Measurements from ENCODE around the gene GATAD2A.

The GATAD2A gene

DNA sequence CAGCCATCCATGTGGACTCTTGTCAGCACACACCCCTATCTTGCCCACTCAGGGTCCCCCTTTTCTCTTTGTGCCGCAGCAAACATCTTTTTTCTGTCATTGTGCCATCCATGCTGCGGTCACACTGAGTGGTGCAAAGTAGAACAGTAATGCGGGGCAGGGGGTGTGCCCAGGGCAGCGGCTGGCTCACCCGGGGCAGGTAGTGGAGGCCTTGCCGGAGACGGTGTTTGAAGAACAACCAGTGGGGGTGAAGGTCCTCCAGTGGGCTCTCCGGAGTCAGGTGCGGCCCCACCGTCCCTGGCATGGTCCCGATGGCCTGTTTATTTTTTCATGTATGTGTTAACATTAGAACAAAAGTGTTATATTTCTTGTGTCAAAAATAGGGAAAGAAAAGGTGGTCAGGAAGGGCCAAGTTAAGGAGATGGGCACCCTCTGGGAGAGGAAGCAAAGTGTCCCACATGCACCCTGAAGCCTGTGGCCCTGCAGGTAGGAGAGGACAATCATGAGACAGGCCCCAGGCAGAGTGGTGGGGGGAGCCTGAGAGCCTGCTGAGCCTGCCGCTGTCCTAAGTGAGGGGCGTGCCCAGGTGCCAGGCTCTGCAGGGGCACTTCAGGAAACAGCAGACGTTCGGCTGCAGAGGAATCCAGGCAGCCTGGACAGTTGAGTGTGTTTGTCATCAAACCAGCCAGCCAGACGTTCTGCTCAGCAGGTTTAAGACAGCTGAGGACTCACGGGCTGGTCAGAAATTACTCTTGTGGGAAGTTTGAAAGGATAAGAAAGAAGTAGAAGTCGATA, 97.5 kb downstream of the GATAD2A start:
- H3K27me3 ChIP-seq: no peaks in the 10 kb centered on the region
- H3K9me3 ChIP-seq: no peaks in the 10 kb centered on the region
- H3K27ac ChIP-seq: no peak overlapping the region
- peaks cover 95% of the 10 kb centered on the region for H4K20me1 ChIP-seq
- H3K4me2 ChIP-seq: no peak overlapping the region
- peaks cover 98% of the 10 kb centered on the region for H3K36me3 ChIP-seq
- no peak overlapping the region for H3K9ac ChIP-seq
- no peak overlapping the region for H3K4me3 ChIP-seq
- no peaks in the 10 kb centered on the region for H3K4me1 ChIP-seq
- no peak for TF ChIP-seq Cebpa-rat (IDR thresholded peaks at IDR 0.05)

DNA sequence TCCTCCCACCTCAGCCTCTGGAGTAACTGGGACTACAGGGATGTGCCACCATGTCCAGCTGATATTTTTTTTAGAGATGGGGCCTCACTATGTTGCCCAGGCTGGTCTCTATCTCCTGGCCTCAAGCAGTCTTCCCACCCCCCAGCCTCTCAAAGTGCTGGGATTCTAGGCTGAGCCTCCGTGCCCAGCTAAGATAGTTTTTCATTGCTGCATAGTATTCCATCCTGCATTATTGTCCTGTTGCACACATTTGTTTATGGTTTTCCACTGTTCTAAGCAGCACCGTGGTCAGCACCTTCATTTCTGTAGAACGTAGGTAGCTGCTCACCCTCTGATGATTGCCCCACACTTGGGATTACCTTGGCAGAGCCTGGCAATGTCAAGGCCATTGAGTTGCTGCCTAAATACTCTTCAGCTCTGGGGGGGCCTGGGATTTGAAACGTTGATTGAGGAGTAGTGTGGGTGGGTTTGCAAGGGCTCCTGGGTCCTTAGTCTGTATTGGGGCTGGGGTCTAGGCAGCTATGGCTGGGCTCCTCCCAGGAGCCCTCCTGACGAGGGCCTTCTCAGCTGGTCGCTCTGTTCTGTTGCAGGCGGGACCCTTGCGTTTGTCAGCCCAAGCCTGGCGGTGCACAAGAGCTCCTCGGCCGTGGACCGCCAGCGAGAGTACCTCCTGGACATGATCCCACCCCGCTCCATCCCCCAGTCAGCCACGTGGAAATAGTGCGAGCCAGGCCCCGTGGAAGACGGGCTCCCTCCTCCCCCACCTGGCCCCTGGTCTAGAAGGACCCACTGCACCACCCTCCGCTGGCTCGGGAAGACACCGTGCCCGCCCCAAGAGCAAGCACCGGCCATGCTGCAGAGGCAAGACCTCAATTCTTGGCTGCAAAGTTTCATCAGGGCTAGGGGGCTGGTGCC, 99.5 kb downstream of the GATAD2A start:
- Histone ChIP-seq H3K27ac (no peak overlapping the region), H3K4me1 (no peaks in the 10 kb centered on the region), H3K27me3 (no peaks in the 10 kb centered on the region), H3K4me3 (no peak overlapping the region), H3K9me3 (no peaks in the 10 kb centered on the region), H4K20me1 (peaks cover 79% of the 10 kb centered on the region), H3K36me3 (peaks cover 92% of the 10 kb centered on the region), H3K9ac (no peak overlapping the region), H3K4me2 (no peak overlapping the region)
- no peak for TF ChIP-seq Cebpa-rat (IDR thresholded peaks at IDR 0.05)

DNA sequence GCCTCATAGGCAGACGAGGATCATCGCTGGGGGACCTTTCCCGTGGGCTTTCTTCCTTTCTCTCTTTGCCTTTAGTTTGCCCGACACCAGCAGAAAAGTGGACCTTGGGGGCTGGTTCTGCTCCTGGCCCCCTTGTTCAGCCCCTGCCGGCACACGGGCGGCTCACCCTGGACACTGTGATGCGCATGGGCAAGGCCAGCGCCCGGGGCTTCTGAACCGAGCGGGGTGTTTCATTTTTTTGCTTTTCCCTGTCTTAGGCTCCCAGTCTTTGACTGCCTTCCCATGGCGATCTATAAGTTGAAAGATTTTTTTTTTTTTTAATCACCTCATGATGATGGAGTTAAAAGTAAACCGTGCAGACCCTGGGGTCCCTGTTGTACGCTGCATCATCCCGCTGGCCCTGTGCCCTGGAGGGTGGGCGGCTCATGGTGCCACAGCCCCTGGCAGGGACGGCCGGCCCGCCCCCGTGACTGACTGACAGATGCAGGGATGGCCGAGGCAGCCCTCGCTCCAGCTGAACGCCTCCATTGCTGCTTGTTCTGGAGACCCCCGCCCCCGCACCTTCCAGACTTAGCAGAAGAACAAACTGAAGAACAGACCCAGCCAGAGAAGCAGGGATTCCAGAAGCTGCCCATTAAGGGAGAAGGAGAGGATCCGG, 100.3 kb downstream of the GATAD2A start:
- Histone ChIP-seq H3K9ac (no peak overlapping the region), H3K4me3 (no peak overlapping the region), H3K9me3 (no peaks in the 10 kb centered on the region), H3K4me2 (no peak overlapping the region), H3K36me3 (peaks cover 87% of the 10 kb centered on the region), H3K27me3 (no peaks in the 10 kb centered on the region), H4K20me1 (peaks cover 71% of the 10 kb centered on the region), H3K27ac (no peak overlapping the region), H3K4me1 (no peaks in the 10 kb centered on the region)
- TF ChIP-seq Cebpa-rat (IDR thresholded peaks at IDR 0.05): no peak

DNA sequence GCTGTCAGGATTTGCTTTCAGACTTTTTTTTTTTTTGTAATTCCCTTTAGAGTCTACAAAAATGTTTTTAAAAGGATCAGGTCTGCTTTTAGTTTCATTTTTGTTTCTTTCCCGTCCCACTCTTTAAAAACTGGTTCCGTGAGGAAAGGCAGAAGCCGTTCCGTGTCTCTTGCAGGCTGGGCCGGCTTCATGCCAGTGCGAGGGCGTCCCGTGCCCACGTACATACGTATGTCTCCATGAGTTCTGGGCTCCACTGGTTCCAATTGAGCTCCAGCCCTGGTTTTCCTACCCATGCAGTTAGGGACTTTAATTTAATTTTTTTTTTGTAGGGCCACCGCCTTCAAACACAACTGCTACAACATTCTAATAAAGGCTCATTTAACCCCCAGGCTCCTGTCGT, 101.1 kb downstream of the GATAD2A start:
- no peak for TF ChIP-seq Cebpa-rat (IDR thresholded peaks at IDR 0.05)
- H3K4me3 ChIP-seq: no peak overlapping the region
- H3K4me1 ChIP-seq: no peaks in the 10 kb centered on the region
- peaks cover 80% of the 10 kb centered on the region for H3K36me3 ChIP-seq
- no peaks in the 10 kb centered on the region for H3K9me3 ChIP-seq
- no peak overlapping the region for H3K4me2 ChIP-seq
- no peaks in the 10 kb centered on the region for H3K27me3 ChIP-seq
- peaks cover 63% of the 10 kb centered on the region for H4K20me1 ChIP-seq
- no peak overlapping the region for H3K27ac ChIP-seq
- no peak overlapping the region for H3K9ac ChIP-seq

- H3K27ac ChIP-seq: no peak overlapping the region
- peaks cover 55% of the 10 kb centered on the region for H4K20me1 ChIP-seq
- no peaks in the 10 kb centered on the region for H3K9me3 ChIP-seq
- no peak overlapping the region for H3K9ac ChIP-seq
- no peak for TF ChIP-seq Cebpa-rat (IDR thresholded peaks at IDR 0.05)
- no peak overlapping the region for H3K4me3 ChIP-seq
- H3K4me2 ChIP-seq: no peak overlapping the region
- no peaks in the 10 kb centered on the region for H3K27me3 ChIP-seq
- peaks cover 72% of the 10 kb centered on the region for H3K36me3 ChIP-seq
- H3K4me1 ChIP-seq: no peaks in the 10 kb centered on the region
These were observed 101.9 kb downstream of the GATAD2A start for GRCh38 chr19:19507354-19507753.

DNA sequence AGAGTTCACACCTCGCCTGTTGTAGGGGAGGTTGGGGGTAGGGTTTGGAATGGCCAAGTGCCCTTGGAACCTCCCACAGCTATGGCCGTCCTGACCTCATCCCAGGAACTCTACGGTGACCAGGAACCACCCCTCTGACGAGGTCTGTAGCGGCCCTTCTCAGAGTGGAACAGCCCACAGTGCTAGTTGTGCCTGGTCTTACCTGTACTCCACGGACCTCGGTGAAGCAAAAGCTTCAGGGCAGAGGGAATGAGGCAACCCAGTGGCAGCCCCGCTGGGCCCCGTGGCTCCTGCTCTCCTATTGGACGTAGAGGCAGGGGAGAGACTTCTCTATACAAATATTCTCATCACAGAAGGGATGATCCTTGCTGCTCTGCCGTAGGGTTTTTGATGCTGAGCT, 102.7 kb downstream of the GATAD2A start:
- H3K4me3 ChIP-seq: no peak overlapping the region
- H3K9ac ChIP-seq: no peak overlapping the region
- H3K27me3 ChIP-seq: no peaks in the 10 kb centered on the region
- H3K36me3 ChIP-seq: peaks cover 63% of the 10 kb centered on the region
- no peaks in the 10 kb centered on the region for H3K4me1 ChIP-seq
- no peak overlapping the region for H3K27ac ChIP-seq
- H4K20me1 ChIP-seq: peaks cover 47% of the 10 kb centered on the region
- no peaks in the 10 kb centered on the region for H3K9me3 ChIP-seq
- no peak overlapping the region for H3K4me2 ChIP-seq
- no peak for TF ChIP-seq Cebpa-rat (IDR thresholded peaks at IDR 0.05)

DNA sequence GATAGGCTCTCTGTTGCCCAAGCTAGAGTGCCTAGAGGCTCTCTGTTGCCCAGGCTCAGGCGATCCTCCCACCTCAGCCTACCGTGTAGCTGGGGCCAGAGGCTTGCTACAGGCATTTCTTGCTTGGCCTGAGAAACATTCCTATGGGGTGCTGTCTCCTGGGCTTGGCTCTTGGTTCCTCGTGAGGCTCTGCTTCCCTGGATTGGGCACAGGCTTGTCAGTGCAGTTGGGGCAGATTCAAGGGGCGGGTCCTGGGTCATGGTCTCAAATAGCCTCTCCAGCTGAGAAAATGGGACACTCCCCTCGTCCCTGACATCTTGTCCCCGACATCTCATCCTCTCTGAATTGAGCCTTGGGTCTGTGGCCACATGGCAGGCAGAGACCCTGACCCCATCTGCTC, 105.0 kb downstream of the GATAD2A start:
- Histone ChIP-seq H3K9ac (no peak overlapping the region), H3K27ac (no peak overlapping the region), H4K20me1 (peaks cover 25% of the 10 kb centered on the region), H3K9me3 (no peaks in the 10 kb centered on the region), H3K4me1 (peaks cover 3% of the 10 kb centered on the region), H3K27me3 (no peaks in the 10 kb centered on the region), H3K4me3 (no peak overlapping the region), H3K36me3 (peaks cover 57% of the 10 kb centered on the region), H3K4me2 (no peak overlapping the region)
- no peak for TF ChIP-seq Cebpa-rat (IDR thresholded peaks at IDR 0.05)

DNA sequence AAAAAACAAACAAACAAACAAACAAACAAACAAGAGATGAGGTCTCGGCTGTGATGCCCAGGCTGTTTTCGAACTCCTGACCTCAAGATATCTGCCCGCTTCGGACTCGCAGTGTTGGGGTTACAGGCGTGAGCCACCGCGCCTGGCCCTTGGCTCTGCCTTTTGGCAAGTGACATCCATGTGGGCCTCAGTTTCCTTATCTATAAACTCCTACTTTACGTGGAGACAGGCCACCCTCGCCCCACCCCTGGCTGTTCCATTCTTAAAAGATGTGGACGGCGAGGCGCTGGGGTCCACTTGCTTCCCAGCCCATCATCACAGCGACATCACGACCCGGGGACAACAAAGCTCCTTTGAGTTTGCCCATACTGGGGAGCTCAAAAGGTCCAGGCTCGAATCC, 108.2 kb downstream of the GATAD2A start:
- no peak for TF ChIP-seq Cebpa-rat (IDR thresholded peaks at IDR 0.05)
- no peaks in the 10 kb centered on the region for H3K9me3 ChIP-seq

GRCh38 chr19:19514215-19514657, 108.8 kb downstream of the GATAD2A start:
- TF ChIP-seq Cebpa-rat (IDR thresholded peaks at IDR 0.05): no peak
- Histone ChIP-seq H3K9me3 (no peaks in the 10 kb centered on the region), H3K4me2 (no peak overlapping the region), H3K27ac (no peak overlapping the region), H3K4me1 (peaks cover 23% of the 10 kb centered on the region), H3K36me3 (peaks cover 29% of the 10 kb centered on the region), H4K20me1 (peaks cover 8% of the 10 kb centered on the region; the same call in 1 of the 2 replicates), H3K4me3 (no peak overlapping the region), H3K9ac (no peak overlapping the region), H3K27me3 (no peaks in the 10 kb centered on the region)

More for the DNA sequence above, 108.2 kb downstream of the GATAD2A start:
- H3K27me3 ChIP-seq: no peaks in the 10 kb centered on the region
- H3K27ac ChIP-seq: no peak overlapping the region
- H3K4me2 ChIP-seq: no peak overlapping the region
- H3K4me1 ChIP-seq: peaks cover 20% of the 10 kb centered on the region
- H4K20me1 ChIP-seq: peaks cover 5% of the 10 kb centered on the region; the same call in 1 of the 2 replicates
- no peak overlapping the region for H3K4me3 ChIP-seq
- H3K9ac ChIP-seq: no peak overlapping the region
- peaks cover 27% of the 10 kb centered on the region for H3K36me3 ChIP-seq
